Breast epithelium (tissue), 3 donors: ENCODE data around the gene ENG.

Experiments
- POLR2A ChIP-seq: fragments of 450-650 bp; IDR thresholded peaks from one replicate; pipeline ENCODE4 v1.6.1; 2016; ENCODE audit warnings: antibody characterized with exemption, mild to moderate bottlenecking, moderate library complexity
- POLR2AphosphoS5 ChIP-seq, 3 donors: sonication (generic); formaldehyde crosslinking; IDR thresholded peaks; one replicate each; pipeline ENCODE4 v1.6.1; 2017; ENCODE audit warnings: antibody characterized with exemption in 3 of 3
- TF ChIP-seq, protein P1 (sequence below), 3 donors: fragments of 450-650 bp; IDR thresholded peaks; one replicate each; pipeline ENCODE4 v1.5.1; 2016 to 2017; ENCODE audit warnings: antibody characterized with exemption in 3 of 3, mild to moderate bottlenecking in 3 of 3, moderate library complexity in 3 of 3

DNA sequence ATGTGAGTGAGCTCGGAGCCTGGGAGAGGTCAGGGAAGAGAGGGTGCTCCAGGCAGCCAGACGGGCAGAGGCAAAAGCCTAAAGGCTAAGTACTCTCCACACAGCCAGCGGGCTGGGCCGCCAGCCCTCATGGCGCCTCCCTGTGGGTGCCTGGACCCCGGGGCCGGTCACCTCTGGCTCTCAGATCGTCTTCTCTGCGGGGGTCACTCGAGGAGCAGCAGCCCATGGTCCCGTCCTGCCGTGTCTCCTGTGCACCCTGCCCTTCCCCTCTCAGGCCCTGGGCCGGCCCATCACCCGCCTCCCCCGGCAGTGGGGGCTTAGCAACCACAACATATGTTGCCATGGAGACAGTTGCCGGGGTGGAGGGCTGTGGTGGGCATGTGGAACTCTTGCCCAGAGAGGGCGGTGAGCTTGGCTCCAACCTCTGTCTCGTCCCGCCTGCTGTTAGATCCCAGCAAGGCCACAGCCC is 18.8 kb upstream of the ENG start:
- TF ChIP-seq, protein P1, sequence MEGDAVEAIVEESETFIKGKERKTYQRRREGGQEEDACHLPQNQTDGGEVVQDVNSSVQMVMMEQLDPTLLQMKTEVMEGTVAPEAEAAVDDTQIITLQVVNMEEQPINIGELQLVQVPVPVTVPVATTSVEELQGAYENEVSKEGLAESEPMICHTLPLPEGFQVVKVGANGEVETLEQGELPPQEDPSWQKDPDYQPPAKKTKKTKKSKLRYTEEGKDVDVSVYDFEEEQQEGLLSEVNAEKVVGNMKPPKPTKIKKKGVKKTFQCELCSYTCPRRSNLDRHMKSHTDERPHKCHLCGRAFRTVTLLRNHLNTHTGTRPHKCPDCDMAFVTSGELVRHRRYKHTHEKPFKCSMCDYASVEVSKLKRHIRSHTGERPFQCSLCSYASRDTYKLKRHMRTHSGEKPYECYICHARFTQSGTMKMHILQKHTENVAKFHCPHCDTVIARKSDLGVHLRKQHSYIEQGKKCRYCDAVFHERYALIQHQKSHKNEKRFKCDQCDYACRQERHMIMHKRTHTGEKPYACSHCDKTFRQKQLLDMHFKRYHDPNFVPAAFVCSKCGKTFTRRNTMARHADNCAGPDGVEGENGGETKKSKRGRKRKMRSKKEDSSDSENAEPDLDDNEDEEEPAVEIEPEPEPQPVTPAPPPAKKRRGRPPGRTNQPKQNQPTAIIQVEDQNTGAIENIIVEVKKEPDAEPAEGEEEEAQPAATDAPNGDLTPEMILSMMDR (IDR thresholded peaks at IDR 0.05): no peak
- TF ChIP-seq POLR2A: no peak
- no peak for TF ChIP-seq POLR2AphosphoS5 (IDR thresholded peaks at IDR 0.05)
